DMS 273 treated with DMSO at 0.1 percent for 48 hours (cell line): ENCODE results near the gene CACNA1S.

Experiments used
- DNase-seq: peaks from one replicate; lab custom pipeline; 2025; lab: John Stamatoyannopoulos, UW

Gene CACNA1S

DNA sequence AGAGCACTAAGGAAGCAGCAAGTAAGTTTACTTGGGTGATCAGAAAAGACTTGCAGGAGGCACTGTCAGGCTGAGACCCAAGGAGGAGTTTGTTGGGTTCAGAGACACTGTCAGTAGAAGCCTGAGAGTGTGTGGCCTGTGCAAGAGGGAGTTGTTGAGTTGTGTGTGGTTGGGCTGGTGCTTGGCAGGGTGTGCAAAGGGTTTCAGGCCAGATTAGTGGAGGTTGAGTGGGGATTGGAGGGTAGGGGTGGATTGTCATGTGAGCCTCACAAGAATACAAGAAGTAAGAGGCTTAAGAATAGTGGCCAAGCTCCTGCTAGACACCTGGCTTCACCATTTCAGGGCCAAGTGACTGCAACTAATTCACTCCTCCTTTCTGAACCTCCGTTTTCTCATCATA lies 79.8 kb downstream of the CACNA1S start:
- DNase-seq = no peak

DNA sequence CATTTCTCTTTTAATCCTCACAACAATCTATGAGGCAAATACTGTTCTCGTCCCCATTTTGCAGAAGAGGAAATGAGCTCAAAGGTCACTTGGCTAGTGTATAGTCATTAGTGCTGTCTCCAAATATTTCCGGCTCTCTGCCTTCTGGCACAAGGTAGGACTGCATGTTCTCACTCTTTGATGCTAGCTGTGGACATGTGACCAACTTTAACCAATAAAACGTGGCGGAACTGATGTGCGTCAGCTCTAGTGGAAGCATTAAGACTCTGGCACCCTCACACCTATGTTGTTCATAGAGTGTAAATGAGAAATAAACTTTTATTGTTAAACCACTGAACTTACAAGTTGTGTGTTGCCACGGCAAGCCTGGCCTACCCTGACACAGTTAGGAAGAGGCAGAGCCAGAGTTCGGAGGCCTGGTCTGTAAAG lies 83.8 kb downstream of the CACNA1S start:
- no peak for DNase-seq

DNA sequence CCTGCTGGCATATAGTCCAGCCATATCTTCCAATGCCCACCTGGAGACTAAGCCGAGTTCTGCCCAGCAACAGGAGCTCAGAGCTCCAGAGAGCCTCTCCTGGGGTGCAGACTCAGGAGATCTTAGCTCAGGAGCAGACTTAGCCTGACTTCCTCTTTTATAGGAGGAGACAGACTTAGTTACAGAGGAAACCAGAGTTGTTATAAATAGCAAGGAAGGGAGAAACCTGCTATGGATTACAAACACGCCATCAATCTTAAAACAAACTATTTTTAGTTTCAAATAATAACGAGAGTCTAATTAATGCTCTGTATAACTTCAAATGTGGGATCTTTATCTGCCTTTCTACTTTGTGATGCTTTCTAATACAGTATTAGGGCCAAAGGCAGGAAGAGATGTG lies 85.4 kb downstream of the CACNA1S start:
- no peak for DNase-seq

DNA sequence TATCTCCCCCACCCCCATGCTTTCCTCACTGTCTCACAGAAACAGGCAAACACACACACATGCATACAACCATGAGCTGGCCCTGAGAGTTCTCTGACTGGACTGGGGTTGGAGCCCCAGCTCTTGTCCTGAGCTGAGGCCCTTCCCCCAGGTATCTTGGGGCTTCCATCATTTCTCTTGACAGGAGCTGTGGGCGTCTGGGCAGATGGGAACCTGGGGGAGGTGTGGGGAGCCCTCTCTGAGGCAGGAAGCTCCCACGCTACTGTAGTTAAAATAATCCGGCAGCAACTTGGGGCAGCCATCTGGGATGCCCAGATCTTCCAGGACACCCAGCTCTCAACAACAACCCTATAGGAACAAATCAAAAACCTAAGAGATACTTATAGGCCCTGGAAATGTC lies 86.0 kb downstream of the CACNA1S start:
- peak; percentile 22 for DNase-seq

DNA sequence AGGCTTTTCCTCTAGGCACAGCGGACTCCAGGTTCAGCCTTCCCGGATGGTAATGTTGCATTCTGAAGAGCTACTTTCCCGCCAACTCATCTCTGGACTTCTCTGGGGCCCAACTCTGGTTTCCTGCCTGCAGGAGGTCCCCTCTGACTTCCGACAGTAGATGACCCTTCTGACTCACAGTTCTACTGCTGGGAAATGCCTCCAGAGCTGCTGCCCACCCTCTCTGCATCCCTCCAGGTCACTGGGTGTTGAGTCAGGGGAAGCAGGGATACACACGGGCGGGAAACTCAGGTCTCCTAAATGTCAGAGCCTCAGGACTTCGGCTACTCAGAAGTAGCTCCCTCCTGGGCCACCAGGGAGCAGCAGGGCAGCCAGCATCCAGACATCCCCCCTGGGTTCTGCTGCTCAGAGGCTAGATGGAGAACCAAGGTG lies 86.6 kb downstream of the CACNA1S start:
- DNase-seq = no peak

DNA sequence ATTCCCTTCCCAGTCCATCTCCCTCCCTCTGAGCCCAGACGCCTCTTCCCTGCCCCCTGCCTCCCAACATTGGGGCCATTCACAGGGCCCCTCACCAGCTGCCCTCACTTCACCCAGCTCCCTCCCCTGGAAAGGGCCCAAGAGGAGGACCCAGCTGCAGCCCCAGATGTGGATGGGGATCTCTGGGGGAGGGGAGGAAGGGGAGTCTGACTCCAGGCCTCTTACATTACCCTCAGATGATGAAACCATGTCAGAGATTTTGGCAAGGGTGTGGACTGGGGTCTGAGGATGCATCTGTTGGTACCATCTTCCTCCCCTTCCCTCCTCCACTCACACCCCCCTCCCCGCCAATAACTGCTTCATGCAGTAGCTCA lies 87.6 kb downstream of the CACNA1S start:
- no peak for DNase-seq

DNA sequence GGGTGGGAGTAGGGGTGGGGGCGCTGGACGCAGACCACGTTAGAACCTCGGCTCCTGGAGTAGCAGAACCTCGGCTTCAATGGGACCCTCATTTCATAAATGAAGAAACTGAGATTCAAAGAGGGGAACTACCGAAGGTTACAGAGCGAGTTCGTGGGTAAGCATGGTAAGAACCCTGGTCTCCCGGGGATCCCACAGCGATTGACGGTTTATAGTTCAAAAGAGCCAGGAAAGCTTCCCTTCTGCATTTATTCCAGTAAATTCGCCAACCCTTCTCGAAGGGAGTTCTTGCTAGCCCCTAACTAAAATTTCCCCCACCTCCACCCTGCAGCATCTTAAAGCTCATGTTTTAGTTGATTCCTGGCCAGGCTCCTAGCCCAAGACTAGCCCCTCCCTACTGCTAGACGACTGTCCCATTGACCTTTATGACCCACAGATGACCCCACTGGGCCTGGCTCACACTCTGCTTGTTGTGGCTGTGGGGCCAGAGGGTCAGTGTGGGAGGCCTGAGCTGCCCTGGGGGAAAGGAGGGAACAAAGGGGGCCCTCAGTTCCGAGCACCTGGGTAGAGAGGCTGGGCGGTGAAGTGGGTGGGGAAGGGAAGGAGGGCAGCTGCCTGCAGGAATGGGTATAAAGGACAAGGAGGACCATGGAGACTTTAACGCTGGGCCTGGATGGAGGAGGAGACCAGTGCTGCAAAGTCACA lies 88.2 kb downstream of the CACNA1S start:
- no peak for DNase-seq

DNA sequence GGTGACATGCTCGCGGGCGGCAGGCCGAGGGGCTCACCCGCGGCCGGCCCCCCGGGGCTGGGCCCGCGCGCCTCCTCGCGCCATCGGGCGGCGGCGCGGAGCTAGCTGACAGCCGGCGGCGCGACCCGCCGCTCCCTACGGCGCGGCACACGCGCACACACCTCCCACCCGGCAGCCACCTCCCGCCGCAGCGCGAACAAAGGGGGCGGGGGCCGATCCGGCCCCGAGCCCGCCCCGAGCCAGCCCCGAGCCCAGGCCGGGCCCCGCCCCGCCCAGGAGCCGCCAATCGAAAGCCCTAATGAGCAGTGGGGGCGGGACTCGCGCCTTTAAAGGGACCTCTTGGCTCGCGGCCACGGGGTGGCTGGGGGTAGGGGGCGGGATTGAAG lies 88.7 kb downstream of the CACNA1S start, which contains the start of gene KIF21B:
TSS of gene KIF21B (minus strand) at position 198 of the 386 bp plus-strand sequence. CDS start 331 bp downstream, outside the sequence.
- peak; percentile 54 for DNase-seq

DNA sequence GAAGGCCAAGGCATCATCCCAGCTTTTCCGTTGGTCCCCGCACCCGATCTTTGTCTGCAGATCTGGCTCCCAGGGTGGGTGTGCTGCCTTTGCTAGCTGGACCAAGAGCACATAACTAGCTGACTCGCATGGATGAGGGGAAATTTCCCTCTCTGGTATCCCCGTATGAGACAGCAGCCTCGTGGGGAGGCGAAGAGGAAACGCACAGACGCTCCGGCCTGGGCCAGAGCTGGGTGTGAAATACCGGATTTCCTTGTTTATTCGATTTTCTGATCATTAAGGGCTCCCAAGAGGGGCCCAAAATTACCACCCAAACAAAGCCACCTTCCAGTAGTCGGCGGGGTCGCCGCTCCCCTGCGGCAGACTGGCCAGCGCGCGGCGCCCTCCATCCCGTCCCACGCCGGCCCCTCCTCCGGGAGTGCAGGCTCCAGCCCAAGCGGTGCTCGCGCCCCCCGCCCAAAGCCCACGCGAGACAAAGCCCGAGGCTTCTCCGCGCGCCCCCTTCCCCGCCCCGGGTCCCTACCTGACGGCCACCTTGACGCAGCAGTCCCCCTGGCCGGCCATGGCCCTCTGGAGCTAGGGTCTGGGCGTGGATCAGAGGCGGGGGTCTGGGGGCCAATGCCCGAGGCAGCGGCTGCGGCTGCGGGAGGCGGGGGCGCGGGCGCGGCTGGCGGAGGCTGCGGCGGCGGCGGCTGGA lies 89.3 kb downstream of the CACNA1S start:
- no peak for DNase-seq

DNA sequence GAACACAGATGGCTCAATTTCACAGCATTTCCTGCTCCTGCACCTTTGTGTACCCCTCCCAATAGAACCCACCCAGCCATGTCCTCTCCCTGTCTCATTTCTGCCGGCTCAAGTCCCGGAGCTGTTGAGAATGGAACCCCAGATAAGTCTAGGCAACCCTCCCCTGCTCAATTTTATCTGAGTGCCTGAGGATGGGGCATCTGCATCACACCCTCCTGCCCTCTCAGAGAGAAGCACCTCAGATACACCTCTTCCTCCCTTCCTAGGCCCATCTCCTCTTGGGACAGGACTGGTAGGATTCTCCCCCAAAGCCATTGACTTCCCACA lies 89.8 kb downstream of the CACNA1S start:
- DNase-seq = no peak

DNA sequence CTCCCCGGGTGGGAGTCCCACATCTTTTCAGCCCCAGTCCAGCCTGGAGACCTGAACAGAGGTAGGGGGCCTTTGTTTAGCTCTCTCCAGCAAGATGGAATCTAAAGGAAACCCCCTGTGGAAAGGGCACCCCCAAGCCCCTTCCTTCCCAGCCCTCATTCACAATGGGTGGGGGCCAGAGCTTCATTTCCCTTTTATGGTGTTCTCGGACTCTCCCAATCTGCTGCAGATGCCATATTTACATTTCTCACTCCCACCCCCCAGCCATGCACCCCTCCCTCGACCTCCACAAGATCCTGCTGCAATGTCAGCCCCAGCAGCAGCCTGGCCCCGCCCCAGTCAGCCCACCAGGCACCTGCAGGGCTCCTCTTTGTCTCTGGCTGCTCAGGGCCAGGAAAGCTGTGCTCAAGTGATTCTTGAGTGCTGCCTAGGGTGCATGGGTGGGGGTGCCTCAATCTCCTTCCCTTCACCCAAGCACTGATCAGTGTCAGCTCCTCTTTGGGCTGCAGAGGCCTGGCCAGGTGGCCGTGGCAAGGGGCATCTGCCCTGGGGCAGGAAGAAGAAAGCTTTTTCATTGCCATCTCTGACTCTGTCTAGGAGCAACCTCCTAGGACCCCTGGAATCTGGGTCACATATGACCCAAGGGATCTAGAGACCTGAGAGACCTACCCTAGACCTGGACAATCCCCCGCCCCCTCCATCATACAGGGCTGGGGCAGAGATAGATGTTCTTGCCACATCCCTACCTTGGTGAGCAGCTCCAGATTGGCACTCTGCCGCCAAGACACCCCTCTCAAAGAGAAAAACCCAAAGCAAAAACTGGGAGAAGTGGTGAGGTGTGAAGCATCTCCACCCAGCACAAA lies 90.4 kb downstream of the CACNA1S start:
- DNase-seq = no peak

DNA sequence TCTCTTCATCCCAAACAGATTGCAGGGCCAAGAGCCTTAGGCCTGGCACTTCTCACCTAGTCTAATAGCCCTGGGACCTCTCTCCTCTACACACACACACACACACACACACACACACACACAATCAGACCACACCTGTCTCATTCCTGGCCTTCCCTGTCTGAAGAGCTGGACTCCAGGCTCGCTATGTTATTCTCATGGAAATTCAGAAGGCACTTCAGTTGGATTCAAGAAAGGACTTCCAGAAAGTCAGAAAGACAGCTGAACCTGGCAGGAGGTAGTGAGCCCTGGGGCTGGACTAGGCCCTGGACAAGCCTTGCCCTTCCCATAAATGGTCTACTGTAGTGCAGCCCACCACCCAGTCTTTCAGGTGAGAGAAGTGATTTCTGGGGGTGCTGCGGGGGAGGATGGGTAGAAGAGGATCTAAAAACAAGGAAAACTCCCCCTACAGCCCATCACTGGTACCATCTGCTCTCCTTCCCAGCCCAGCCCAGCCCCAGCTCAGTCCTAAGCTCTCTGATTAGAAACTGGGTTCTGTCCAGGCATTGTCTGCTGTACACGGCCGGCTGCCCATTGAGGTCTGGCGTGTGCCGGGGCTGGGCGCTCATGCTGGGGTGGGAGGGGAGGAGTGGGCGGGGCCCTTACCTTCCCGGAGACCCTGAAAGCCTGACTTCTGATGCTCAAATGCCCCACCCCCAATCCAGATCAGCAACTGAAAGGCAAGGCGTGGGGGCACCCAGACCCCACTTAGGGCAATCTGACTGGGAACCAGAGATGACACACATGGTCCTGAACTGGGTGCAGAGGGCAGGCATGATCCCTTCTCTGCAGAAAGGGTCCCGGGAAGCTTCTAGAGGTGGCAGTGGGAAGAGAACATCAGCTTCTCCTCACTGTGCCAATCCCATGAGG lies 91.3 kb downstream of the CACNA1S start:
- DNase-seq = peak; percentile 27

DNA sequence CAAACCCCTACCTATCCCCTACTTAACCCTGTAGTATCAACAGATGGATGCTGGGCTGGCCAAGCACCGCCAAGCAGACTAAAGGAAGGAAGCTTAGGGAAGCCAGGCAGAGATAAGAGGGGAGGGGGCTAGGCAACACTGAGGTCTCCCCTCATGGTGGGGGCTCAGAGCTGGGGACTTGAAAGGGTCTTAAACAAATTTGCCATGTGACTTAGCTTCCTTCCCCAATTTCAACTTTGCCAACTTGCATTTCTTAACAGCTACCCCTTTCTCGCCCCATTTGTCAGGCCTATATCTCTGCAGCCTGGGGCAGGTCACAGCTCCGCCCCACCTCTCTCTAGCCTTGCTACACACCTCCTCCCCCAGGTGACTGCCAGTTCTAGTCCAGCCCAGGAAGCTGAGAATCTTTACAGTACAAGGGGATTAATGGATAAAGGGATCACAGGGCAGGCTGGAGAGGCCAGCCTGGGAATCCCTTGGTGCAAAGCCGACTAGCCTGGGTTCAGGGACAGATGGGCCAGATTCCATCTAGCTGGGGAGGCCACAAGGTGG lies 92.1 kb downstream of the CACNA1S start:
- DNase-seq = no peak

DNA sequence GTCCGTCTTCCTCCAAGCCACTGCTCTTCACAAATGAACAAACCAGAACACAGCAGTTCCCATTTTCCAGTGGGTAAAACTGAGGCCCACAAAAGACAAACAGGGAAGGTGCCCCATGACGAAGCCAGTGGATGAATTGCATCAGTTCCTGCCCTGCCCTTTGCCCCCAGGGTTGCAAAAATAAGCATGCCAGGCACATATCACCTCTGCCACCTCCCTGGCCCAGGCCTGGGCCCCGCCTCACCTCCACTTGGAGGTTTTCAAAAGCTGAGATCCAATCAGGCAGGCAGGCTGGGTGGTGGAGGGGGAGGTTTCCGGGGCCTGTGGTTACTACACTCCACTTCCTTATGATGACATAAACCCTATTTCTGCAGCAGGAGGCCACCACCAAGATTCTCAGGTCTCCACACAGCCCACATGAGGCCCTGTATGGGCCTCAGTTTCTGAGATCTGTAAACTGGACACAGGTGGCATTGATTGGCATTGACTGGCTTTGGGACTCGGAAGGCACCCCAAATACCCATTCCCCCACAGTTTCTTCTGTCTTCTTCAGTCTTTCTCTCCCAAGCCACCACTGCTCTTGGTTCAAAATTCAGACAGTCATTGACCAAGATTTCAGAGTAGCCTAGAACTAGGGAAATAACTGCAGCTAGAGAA lies 92.8 kb downstream of the CACNA1S start:
- no peak for DNase-seq

DNA sequence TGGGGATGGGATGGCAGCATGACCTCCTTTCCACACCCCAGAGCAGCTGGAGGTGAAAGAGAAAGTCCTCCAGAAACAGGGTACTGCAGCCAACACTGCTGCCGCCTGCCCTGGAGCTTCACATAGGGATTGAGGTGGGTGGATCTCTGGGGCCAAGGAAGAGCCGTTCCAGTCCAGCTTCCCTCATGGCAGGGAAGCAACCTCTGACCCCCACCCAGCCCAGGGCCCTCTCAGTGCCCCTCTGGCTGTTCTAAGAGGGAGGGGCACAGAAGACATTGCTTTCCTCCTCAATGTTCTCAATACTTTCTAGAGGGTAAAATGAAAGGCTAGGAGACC lies 94.4 kb downstream of the CACNA1S start:
- no peak for DNase-seq

DNA sequence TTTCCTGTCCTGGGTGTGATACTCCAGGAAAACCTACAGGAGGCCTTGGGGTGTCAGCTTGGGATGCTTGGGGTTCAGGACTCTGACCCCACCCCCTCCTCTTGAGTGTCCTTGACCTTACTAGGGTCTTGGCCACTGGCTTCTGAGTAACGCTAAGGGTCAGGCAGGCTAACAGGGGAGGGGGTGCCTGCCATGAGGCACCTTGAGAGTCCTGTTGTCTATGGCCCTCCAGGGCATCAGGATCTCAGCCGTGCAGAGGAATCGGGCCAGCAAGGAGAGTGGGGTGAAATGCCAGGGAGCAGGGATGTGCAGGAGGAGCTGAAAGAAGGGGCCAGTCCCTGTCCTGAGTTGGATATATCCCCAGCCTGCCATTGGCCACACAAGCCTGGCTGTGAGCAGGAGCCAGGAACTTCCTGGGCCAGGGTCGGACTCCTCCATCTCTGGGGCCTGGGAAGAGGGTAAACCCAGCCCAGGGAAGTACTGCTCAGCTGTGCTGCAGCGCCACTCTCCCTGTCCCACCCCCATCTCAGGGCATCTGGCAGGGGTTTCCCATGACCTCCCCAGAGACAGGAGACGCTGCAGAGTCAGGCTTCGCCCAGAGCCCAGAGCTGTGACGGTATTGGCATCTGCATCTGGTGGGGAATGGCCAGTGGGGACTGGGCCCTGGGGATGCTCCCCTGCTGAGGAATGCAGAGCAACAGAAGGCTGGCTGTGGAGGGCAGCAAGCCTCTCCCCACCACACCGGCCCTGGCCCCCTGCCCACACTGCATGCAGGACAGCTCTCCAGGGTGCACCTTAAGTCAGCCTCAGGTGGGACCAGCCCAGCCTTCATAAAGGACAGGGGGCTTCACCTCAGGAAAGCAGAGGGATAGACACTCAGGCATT lies 95.0 kb downstream of the CACNA1S start:
- DNase-seq = peak; percentile 78

DNA sequence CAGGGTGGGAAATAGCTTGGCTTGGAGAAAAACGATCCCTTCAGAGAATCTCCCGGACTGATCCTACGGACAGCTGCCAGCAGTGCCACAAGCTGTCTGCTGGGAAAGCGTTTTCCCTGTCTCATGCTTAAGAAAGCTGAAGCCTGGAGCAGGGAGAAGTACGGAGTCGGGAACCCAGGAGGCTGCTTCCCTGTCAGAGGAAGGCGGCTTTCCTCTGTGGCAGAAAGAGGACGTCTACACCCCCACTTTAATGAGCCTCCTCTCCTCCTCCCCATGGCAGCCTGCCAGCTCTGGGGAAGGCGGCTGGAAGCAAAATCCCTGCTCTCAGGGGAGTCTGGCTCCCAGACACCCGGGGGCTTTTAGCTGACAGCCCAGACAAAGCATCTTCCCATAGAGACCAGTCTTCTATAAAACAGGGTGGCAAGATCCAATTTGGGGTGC lies 96.0 kb downstream of the CACNA1S start:
- peak; percentile 45 for DNase-seq

DNA sequence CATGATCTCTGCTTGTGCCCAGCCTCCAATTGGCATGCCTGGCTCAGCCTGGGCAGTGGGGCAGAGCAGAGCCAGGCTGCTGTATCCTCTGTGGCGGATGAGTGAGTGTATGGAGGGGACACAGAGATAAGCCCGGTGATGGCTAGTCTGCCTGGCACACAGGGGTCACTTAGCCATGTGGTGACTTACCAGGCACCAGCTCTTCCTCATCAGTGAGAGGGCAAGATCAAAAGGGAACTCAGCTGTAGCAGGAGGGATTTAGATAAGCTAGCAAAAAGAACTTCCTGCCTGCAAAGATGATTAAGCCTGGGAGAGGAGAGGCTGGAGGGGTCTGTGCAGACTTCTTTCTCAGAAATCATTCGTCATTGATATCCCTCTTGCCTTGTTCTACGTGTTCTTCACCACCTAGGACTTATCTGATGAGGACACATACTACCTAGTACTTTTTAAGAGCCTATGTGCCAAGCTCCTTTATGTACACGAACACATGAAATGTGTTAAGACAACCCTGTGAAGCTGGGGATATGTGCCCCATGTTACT lies 96.6 kb downstream of the CACNA1S start:
- DNase-seq = no peak

DNA sequence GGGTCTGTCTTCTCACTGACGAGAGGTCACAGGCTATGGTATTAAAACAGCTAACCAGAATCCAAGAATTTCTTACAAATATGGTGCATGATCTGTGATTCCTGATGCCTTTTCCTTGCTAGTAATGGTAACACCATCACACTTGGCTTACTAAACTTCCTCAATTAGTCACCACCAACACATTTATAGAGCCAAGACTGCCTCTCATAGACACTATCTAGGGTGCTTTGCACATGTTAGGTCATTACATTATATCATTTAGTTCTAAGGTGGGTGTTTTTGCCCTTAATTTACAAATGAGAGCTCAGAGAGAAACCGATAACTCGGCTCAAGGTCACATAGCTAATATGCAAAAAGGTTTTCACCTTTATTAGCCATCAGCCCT lies 97.4 kb downstream of the CACNA1S start:
- DNase-seq = no peak
